ENCODE measurements around the gene CRK.
A peak's percentile ranks its signal among the peaks of the same experiment; 100 is the strongest.

- TF ChIP-seq CTCF (IDR thresholded peaks at IDR 0.05) (no peak), POLR2A (IDR thresholded peaks at IDR 0.05) (peak in 1 of 2 donors; percentile 2)
Measured at GRCh38 chr17:1491443-1492248, 35.6 kb upstream of the CRK start.
